AG04450 (cell line): Measurements from ENCODE around the gene ADIG. TPM values are rescaled to one million over a fixed set of nuclear protein-coding genes. Genes with fewer than 3 reads are reported as not detected.

Experiments
- CTCF ChIA-PET: fragments of 300-600, 350-600 bp; formaldehyde crosslinking; extraction: SDS; loops from one replicate; lab custom pipeline; 2022; ENCODE audit warnings: antibody characterized with exemption, inconsistent platforms; lab: Charles Lee
- POLR2A ChIA-PET: fragments of 350-600 bp; formaldehyde crosslinking; extraction: SDS; loops from one replicate; lab custom pipeline; 2021; ENCODE audit warnings: antibody characterized with exemption, inconsistent platforms; lab: Yijun Ruan, JAX
- DNase-seq: peaks from one replicate; pipeline ENCODE4 v3.0.0-alpha.2; 2011; ENCODE audit warnings: low read depth, low spot score
- H3K27ac ChIP-seq: one replicate; pipeline ENCODE4 v1.5.1; 2012; ENCODE audit warnings: low read depth, low read length, control low read depth
- H3K27me3 ChIP-seq: one replicate; pipeline ENCODE4 v1.6.0; 2012; ENCODE audit warnings: low read length; ENCODE audit not compliant: control insufficient read depth, insufficient read depth
- H3K4me3 ChIP-seq: 2 replicates; pipeline ENCODE4 v1.5.1; 2011; ENCODE audit warnings: mild to moderate bottlenecking, low read depth, low read length, control low read depth
- H3K9me3 ChIP-seq: 2 replicates; pipeline ENCODE4 v1.5.1; 2012; ENCODE audit warnings: low read length; ENCODE audit not compliant: control insufficient read depth, insufficient read depth
- CTCF ChIP-seq: IDR thresholded peaks from 2 replicates; pipeline ENCODE4 v1.5.1; 2011; ENCODE audit warnings: low read depth, low read length, control low read depth, inconsistent platforms
- polyA plus RNA-seq: library from polyadenylated mRNA; depleted of rRNA; stranded (reverse); fragments of >200 nt; gene quantifications from 2 replicates; pipeline ENCODE4 v1.2.3, GENCODE V29; 2011

The ADIG gene
- polyA plus RNA-seq, 1 experiment = not detected

DNA sequence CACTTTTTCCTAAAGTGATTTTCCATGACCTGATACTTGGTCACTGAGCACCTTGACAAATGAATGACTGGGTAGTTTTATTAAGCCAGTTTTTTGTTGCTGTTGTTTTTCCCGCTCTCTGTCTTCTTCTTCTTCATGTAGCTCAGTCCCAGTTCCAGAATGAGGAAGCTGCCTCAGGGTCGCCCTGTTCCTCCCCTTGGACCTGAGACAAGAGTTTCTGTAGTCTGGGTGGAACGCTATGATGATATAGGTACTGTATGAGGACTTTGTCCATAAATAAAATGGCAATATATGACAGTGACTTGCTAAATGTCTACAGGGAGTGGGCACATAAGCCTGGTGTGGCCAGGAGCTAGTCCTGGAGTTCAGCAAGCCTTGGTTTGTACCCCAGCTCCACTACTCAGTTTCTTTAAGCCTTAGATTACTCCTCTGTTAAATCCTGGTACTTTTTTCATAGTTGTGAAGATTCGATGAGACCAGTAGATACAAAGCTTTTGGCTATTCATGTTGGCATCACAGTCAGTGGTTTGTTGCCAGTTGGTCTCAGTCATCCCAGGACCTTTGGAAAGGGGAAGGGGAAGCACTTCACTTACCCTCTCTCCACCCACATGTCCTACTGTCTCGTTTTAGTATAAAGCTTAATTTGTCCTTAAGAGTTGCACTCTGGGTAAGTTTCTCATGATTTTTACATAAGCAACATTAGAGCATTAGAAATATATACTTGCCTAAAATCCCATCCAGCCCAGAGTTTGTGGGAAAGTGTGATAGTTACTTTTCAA, 11.1 kb upstream of the ADIG start:
- POLR2A ChIA-PET = no interaction called here
- DNase-seq = no peak
- no peaks in the 10 kb centered on the region for H3K27me3 ChIP-seq
- H3K27ac ChIP-seq = no peak overlapping the region
- TF ChIP-seq CTCF = no peak
- CTCF ChIA-PET = no interaction called here
- H3K9me3 ChIP-seq = no peaks in the 10 kb centered on the region
- H3K4me3 ChIP-seq = no peak overlapping the region

GRCh38 chr20:38573413-38573812, 7.6 kb upstream of the ADIG start:
- CTCF ChIA-PET = no interaction called here
- no peaks in the 10 kb centered on the region for H3K9me3 ChIP-seq

GRCh38 chr20:38579219-38579910, 1.6 kb upstream of the ADIG start:
- ChIA-PET CTCF (no interaction called here), POLR2A (no interaction called here)
- TF ChIP-seq CTCF = no peak
- no peak for DNase-seq
- H3K27ac ChIP-seq = no peak overlapping the region
- peaks cover 11% of the 10 kb centered on the region for H3K27me3 ChIP-seq
- no peak overlapping the region for H3K4me3 ChIP-seq
- no peaks in the 10 kb centered on the region for H3K9me3 ChIP-seq

More at GRCh38 chr20:38573413-38573812, 7.6 kb upstream of the ADIG start:
- TF ChIP-seq CTCF = no peak
- no peak for DNase-seq
- POLR2A ChIA-PET = no interaction called here
- Histone ChIP-seq H3K27ac (no peak overlapping the region), H3K27me3 (no peaks in the 10 kb centered on the region), H3K4me3 (no peak overlapping the region)

DNA sequence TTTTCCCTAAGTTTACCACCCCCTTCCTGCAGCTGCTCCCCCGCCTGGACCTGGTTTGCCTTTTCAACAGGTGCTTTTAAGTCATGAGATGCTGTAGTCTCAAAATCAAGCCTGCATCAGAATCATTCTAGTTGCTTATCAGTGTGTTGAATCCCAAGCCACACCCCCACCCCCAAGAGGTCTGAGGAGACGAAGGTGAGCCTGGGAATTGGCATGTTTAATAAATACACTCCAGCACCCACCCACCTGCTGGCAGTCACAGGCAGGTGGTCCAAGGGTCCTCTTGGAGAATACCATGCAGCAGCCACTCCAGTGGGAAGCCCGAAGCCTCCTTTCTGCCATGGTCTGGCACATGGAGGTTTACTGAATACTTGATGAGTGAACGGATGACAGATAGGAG, 1.1 kb upstream of the ADIG start:
- H3K27me3 ChIP-seq = peaks cover 12% of the 10 kb centered on the region
- no peak overlapping the region for H3K27ac ChIP-seq
- POLR2A ChIA-PET = no interaction called here
- CTCF ChIA-PET = no interaction called here
- no peak for DNase-seq
- H3K9me3 ChIP-seq = no peaks in the 10 kb centered on the region
- no peak for TF ChIP-seq CTCF
- no peak overlapping the region for H3K4me3 ChIP-seq

DNA sequence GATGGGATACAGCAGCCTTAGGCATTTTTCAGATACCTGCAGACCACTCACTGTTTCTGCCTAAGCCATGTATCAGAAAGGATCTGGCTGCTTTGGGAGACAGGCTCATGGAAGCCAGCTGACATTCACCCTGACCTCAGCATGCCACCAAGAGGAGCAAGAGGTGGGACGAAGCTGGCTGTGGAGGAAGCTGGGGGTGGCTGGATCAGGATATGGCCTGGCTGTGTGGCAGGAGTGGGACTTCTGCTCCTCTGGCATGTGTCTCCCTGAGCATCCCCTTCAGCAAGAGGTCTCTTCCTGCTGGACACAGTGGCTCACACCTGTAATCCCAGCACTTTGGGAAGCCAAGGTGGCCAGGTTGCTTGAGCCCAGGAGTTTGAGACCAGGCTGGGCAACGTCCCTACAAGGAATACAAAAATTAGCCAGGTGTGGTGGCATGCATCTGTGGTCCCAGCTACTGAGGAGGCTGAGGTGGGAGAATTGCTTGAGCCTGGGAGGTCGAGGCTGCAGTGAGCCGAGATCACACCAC, 897 bp downstream of the ADIG start:
- peaks cover 19% of the 10 kb centered on the region for H3K27me3 ChIP-seq
- TF ChIP-seq CTCF = no peak
- no peak overlapping the region for H3K4me3 ChIP-seq
- CTCF ChIA-PET = no interaction called here
- no peaks in the 10 kb centered on the region for H3K9me3 ChIP-seq
- POLR2A ChIA-PET = no interaction called here
- no peak overlapping the region for H3K27ac ChIP-seq
- DNase-seq = no peak
